Caco-2 (cell line): Measurements from ENCODE around the gene CYP2W1. TPM values are rescaled to one million over a fixed set of nuclear protein-coding genes. Genes with fewer than 3 reads are reported as not detected.

Experiments
- BruUV-seq: library from RNA; stranded (reverse); fragments of 400-500 nt; replicated peaks from 2 replicates; lab custom pipeline; 2021; lab: Mats Ljungman, UMichigan
- CTCF ChIA-PET: fragments of 300-600 bp; sonication (Branson Sonifier 250); formaldehyde crosslinking; loops from one replicate; lab custom pipeline; 2022; ENCODE audit warnings: antibody characterized with exemption; lab: Charles Lee
- POLR2A ChIA-PET: fragments of 300-600 bp; sonication (Branson Sonifier 250); formaldehyde crosslinking; loops from one replicate; lab custom pipeline; 2022; ENCODE audit warnings: antibody characterized with exemption; lab: Charles Lee
- DNase-seq, 2 experiments: peaks; one replicate each; pipeline versions ENCODE4 v3.0.0 to v3.0.0-alpha.2; 2020 to 2022
- H3K27me3 ChIP-seq: replicated peaks from 2 replicates; pipeline ENCODE4 v1.6.0; 2011; ENCODE audit warnings: low read length; ENCODE audit not compliant: control insufficient read depth, insufficient read depth
- H3K36me3 ChIP-seq: 2 replicates; pipeline ENCODE4 v1.5.1; 2011; ENCODE audit warnings: low read length; ENCODE audit not compliant: control insufficient read depth, insufficient read depth
- H3K4me1 ChIP-seq: fragments of 250-450 bp; sonication (Bioruptor Pico); 2 replicates; pipeline ENCODE4 v1.5.1; 2020; ENCODE audit warnings: mild to moderate bottlenecking
- H3K4me3 ChIP-seq: 2 replicates; pipeline ENCODE4 v1.5.1; 2011; ENCODE audit warnings: low read depth, mild to moderate bottlenecking, control low read depth, low read length
- H3K9me3 ChIP-seq: fragments of 250-450 bp; sonication (Bioruptor Pico); 2 replicates; pipeline ENCODE4 v1.5.1; 2020; ENCODE audit warnings: mild to moderate bottlenecking, moderate library complexity
- H3K27ac Mint-ChIP-seq: one replicate; pipeline ENCODE4 v1.8.0; 2022; ENCODE audit warnings: mixed read lengths; ENCODE audit not compliant: unreplicated experiment
- H3K27me3 Mint-ChIP-seq: one replicate; pipeline ENCODE4 v1.8.0; 2022; ENCODE audit warnings: mixed read lengths; ENCODE audit not compliant: insufficient read depth, unreplicated experiment
- H3K36me3 Mint-ChIP-seq: one replicate; pipeline ENCODE4 v1.8.0; 2022; ENCODE audit warnings: mild to moderate bottlenecking, mixed read lengths; ENCODE audit not compliant: insufficient read depth, unreplicated experiment
- H3K4me1 Mint-ChIP-seq: one replicate; pipeline ENCODE4 v1.8.0; 2022; ENCODE audit warnings: low read depth, mixed read lengths; ENCODE audit not compliant: unreplicated experiment
- H3K4me3 Mint-ChIP-seq: one replicate; pipeline ENCODE4 v1.8.0; 2022; ENCODE audit warnings: mild to moderate bottlenecking, moderate library complexity, mixed read lengths; ENCODE audit not compliant: unreplicated experiment
- H3K9me3 Mint-ChIP-seq: one replicate; pipeline ENCODE4 v1.8.0; 2022; ENCODE audit warnings: mixed read lengths; ENCODE audit not compliant: unreplicated experiment
- CTCF ChIP-seq, 2 experiments: fragments of 200-600 bp in 1 of 2; IDR thresholded peaks; 1 replicate in 1 of 2; 2 replicates in 1 of 2; pipeline versions ENCODE4 v1.5.1 to v1.8.0; 2011 to 2022; ENCODE audit warnings: antibody characterized with exemption in 1 of 2, control low read depth in 1 of 2, inconsistent platforms in 1 of 2, low read depth in 1 of 2, low read length in 1 of 2, mild to moderate bottlenecking in 1 of 2, moderate library complexity in 1 of 2; ENCODE audit not compliant: insufficient read depth in 1 of 2, severe bottlenecking in 1 of 2, unreplicated experiment in 1 of 2
- intact Hi-C: fragments of 100-400 bp; cut with micrococcal nuclease; formaldehyde crosslinking; loops from one replicate; pipeline ENCODE4 v1.10.0; 2022; ENCODE audit not compliant: unreplicated experiment
- total RNA-seq: library from RNA; stranded (reverse); gene quantifications from 2 replicates; pipeline ENCODE4 v1.2.3, GENCODE V29; 2022

Gene CYP2W1
- total RNA-seq, 1 experiment from 2014 or later: 24.0 TPM

DNA sequence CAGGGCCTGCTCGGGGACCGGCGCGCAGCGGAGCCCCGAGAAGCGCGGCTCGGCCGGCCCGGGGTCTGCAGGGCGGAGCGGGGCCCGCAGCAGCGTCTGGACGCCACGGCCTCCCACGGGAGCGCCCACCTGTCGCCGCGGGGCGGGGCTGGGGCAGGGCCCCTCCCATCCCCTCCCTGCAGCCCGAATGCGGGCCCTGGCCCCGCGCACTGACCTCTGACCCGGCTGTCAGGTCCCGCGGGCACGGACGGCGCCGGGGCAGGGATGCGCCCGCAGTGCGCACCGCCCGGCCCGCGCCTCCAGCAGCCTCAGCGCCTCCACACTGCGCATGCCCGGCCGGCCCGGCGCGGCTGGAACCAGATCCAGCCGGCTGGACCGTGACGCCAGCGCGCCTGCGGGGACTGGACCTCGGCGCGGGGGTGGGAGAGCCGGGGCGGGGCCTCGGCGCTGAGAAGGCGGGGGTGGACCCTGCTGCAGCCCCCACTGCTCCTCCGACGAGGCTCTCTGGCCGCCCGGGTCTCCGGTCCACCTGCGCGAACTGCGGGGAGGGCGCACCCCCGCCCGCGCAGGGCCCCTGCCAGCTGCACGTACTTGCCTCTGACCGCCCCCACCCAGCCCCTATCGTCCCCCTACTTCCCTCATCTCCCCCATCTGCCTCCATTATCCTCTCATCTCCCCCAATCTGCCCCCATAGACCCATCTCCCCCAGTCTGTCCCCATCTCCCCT lies 45.2 kb downstream of the CYP2W1 start:
- peaks cover 28% of the 10 kb centered on the region for H3K36me3 Mint-ChIP-seq
- ChIA-PET POLR2A (no interaction called here), CTCF (interaction anchor here (0.9 kb wide), 1 partner anchor 148 kb away, joined by 5 read pairs; no protein-coding TSS in a partner anchor)
- H3K27ac Mint-ChIP-seq: peak overlapping the region; percentile 76
- peak overlapping the region; percentile 69 for H3K4me3 ChIP-seq
- H3K9me3 Mint-ChIP-seq: no peaks in the 10 kb centered on the region
- H3K4me3 Mint-ChIP-seq: peak overlapping the region; percentile 76
- peaks cover 7% of the 10 kb centered on the region for H3K36me3 ChIP-seq
- TF ChIP-seq CTCF (IDR thresholded peaks at IDR 0.05; ENCODE audit: insufficient read depth in 1 of 2, low read depth in 1 of 2, low read length in 1 of 2, severe bottlenecking in 1 of 2, unreplicated experiment in 1 of 2): no peak
- peak; percentile 90 to 95 for DNase-seq
- BruUV-seq: no TSS peak
- H3K27me3 Mint-ChIP-seq: no peaks in the 10 kb centered on the region
- no peaks in the 10 kb centered on the region for H3K4me1 Mint-ChIP-seq
- peaks cover 11% of the 10 kb centered on the region for H3K4me1 ChIP-seq
- H3K9me3 ChIP-seq: no peaks in the 10 kb centered on the region
- intact Hi-C loops: no loop called here
- H3K27me3 ChIP-seq: no peaks in the 10 kb centered on the region

DNA sequence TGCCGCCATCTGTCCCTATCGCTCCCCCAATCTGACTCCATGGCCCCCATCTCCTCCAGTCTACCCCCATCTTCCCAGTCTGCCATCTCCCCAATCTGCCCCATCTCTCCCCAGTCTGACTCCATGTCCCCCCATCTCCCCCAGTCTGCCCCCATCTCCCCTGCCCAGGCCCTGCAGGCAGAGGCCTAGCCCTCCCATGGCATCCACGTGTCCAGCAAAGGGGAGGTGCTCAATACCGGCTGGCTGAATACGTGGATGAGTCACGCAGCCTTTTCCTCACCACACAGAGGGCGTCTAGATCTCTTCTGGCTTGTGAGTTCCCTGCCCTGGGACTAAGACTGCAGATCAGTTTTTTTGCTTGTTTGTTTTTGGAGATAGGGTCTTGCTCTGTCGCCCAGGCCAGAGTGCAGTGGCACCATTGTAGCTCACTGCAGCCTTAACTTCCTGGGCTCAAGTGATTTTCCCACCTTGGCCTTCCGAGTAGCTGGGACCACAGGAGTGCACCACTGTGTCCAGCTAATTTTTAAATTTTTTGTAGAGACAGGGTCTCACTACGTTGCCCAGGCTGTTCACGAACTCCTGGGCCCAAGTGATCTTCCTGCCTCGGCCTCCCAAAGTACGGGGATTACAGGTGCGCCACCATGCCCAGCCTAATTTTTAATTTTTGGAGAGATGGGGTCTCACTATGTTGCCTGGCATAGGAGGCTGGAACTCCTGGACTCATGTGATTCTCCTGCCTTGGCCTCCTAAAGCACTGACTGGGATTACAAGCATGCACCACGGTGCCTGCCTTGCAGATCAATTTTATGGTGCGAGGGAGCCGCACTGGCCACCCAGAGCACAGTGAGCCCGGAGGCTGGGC lies 46.0 kb downstream of the CYP2W1 start:
- BruUV-seq: TSS peak; percentile 84
- Histone ChIP-seq H3K36me3 (peaks cover 7% of the 10 kb centered on the region), H3K4me1 (peaks cover 11% of the 10 kb centered on the region), H3K27me3 (no peaks in the 10 kb centered on the region), H3K4me3 (peak overlapping the region; percentile 69), H3K9me3 (no peaks in the 10 kb centered on the region)
- TF ChIP-seq CTCF (IDR thresholded peaks at IDR 0.05; ENCODE audit: insufficient read depth in 1 of 2, low read depth in 1 of 2, low read length in 1 of 2, severe bottlenecking in 1 of 2, unreplicated experiment in 1 of 2): no peak
- DNase-seq: peak; percentile 84 to 92
- Mint-ChIP-seq H3K36me3 (peaks cover 20% of the 10 kb centered on the region), H3K9me3 (no peaks in the 10 kb centered on the region), H3K27me3 (no peaks in the 10 kb centered on the region), H3K4me3 (peak overlapping the region; percentile 76), H3K4me1 (no peaks in the 10 kb centered on the region), H3K27ac (peak overlapping the region; percentile 76)
- ChIA-PET CTCF (no interaction called here), POLR2A (no interaction called here)
- intact Hi-C loops: no loop called here

DNA sequence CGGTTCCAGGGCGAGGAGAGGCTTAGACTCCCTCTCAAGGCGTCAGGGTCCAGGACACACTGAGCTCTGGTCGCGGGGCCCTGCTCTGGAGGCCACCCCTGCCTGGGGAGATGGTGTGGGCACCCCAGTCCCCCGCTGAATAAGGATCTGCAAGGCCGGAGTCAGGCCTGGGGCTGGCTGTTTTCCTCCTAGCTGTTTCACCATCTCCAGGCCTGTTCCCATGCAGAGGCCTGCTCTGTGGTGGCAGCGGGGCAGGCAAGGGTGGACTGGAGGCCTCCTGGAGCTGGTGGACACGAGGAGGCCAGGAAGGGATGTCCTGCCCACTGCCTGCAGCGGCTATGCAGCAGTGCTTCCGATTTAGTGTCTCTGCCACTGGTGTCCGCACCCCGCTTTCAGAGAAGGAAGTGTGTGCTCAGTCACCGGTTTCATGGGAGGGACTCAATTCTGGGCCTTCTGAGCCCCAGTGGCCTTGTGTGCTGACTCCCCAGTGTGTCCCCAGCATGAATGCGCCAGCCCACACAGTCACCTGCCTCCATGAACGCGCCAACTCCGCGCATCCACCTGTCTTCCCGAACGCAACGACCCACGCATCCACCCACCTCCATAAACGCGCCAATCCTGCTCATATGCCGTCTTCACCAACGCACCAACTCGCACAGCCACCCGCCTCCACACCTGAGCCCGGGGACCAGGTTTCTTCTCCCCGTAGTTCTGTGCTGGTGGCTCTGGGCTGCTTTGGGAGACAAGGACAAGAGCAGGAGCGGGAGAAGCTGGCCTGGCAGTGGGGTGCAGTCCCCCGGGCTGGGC lies 46.9 kb downstream of the CYP2W1 start:
- H3K4me1 Mint-ChIP-seq: no peaks in the 10 kb centered on the region
- no TSS peak for BruUV-seq
- no peaks in the 10 kb centered on the region for H3K27me3 Mint-ChIP-seq
- H3K36me3 Mint-ChIP-seq: peaks cover 15% of the 10 kb centered on the region
- Histone ChIP-seq H3K27me3 (no peaks in the 10 kb centered on the region), H3K4me3 (no peak overlapping the region), H3K36me3 (peaks cover 7% of the 10 kb centered on the region), H3K9me3 (no peaks in the 10 kb centered on the region), H3K4me1 (peaks cover 11% of the 10 kb centered on the region)
- TF ChIP-seq CTCF (IDR thresholded peaks at IDR 0.05; ENCODE audit: insufficient read depth in 1 of 2, low read depth in 1 of 2, low read length in 1 of 2, severe bottlenecking in 1 of 2, unreplicated experiment in 1 of 2): no peak
- POLR2A ChIA-PET: no interaction called here
- no peaks in the 10 kb centered on the region for H3K9me3 Mint-ChIP-seq
- H3K4me3 Mint-ChIP-seq: peak overlapping the region; percentile 76
- peak overlapping the region; percentile 76 for H3K27ac Mint-ChIP-seq
- CTCF ChIA-PET: no interaction called here
- no peak for DNase-seq
- intact Hi-C loops: no loop called here
